Type B pancreatic cell (in vitro differentiated cells): Measurements from ENCODE around the gene RCOR3. TPM values are rescaled to one million over a fixed set of nuclear protein-coding genes. Genes with fewer than 3 reads are reported as not detected.

ENCODE experiments used
- DNase-seq: peaks from one replicate; pipeline ENCODE4 v3.0.0; 2021; ENCODE audit warnings: mixed read lengths; ENCODE audit not compliant: unreplicated experiment; ENCODE audit errors: extremely low spot score
- H3K27ac Mint-ChIP-seq: 2 replicates; pipeline ENCODE4 v1.8.0; 2021; ENCODE audit warnings: mild to moderate bottlenecking, mixed read lengths
- H3K27me3 Mint-ChIP-seq: 2 replicates; pipeline ENCODE4 v1.8.0; 2021; ENCODE audit warnings: mixed read lengths
- H3K36me3 Mint-ChIP-seq: 2 replicates; pipeline ENCODE4 v1.8.0; 2021; ENCODE audit warnings: mixed read lengths
- H3K4me1 Mint-ChIP-seq: one replicate; pipeline ENCODE4 v1.8.0; 2021; ENCODE audit warnings: mixed read lengths; ENCODE audit not compliant: unreplicated experiment
- H3K4me3 Mint-ChIP-seq: 2 replicates; pipeline ENCODE4 v1.8.0; 2021; ENCODE audit warnings: mild to moderate bottlenecking, mixed read lengths
- H3K9me3 Mint-ChIP-seq: 2 replicates; pipeline ENCODE4 v1.8.0; 2021; ENCODE audit warnings: mixed read lengths
- CTCF ChIP-seq: fragments of 200-600 bp; sonication (generic); conservative IDR thresholded peaks from 2 replicates; pipeline ENCODE4 v1.5.0; 2021; ENCODE audit warnings: antibody characterized with exemption, mild to moderate bottlenecking
- total RNA-seq: library from RNA; stranded (reverse); gene quantifications from 2 replicates; pipeline ENCODE4 v1.2.1, GENCODE V29; 2021; ENCODE audit warnings: low replicate concordance

Gene RCOR3
- total RNA-seq, 1 donor from 2014 or later, result 47.9 TPM

GRCh38 chr1:211328866-211329475 lies 69.8 kb downstream of the RCOR3 start:
- Mint-ChIP-seq H3K27me3 (peaks cover 14% of the 10 kb centered on the region), H3K4me1 (peaks cover 53% of the 10 kb centered on the region), H3K9me3 (no peaks in the 10 kb centered on the region), H3K27ac (peak overlapping the region; percentile 70), H3K4me3 (peak overlapping the region; percentile 54), H3K36me3 (no peaks in the 10 kb centered on the region)
- TF ChIP-seq CTCF, result no peak
- DNase-seq, result no peak

GRCh38 chr1:211329764-211330201 lies 70.6 kb downstream of the RCOR3 start:
- DNase-seq, result no peak
- Mint-ChIP-seq H3K36me3 (no peaks in the 10 kb centered on the region), H3K4me1 (peaks cover 53% of the 10 kb centered on the region), H3K27me3 (peaks cover 14% of the 10 kb centered on the region), H3K4me3 (no peak overlapping the region), H3K27ac (no peak overlapping the region), H3K9me3 (no peaks in the 10 kb centered on the region)
- TF ChIP-seq CTCF, result no peak

GRCh38 chr1:211330282-211330936 lies 71.2 kb downstream of the RCOR3 start:
- H3K4me3 Mint-ChIP-seq, result peak overlapping the region; percentile 0
- H3K9me3 Mint-ChIP-seq, result no peaks in the 10 kb centered on the region
- H3K27ac Mint-ChIP-seq, result no peak overlapping the region
- H3K36me3 Mint-ChIP-seq, result no peaks in the 10 kb centered on the region
- no peak for DNase-seq
- TF ChIP-seq CTCF, result no peak
- peaks cover 55% of the 10 kb centered on the region for H3K4me1 Mint-ChIP-seq
- peaks cover 14% of the 10 kb centered on the region for H3K27me3 Mint-ChIP-seq

- no peak for DNase-seq
- peaks cover 61% of the 10 kb centered on the region for H3K4me1 Mint-ChIP-seq
- TF ChIP-seq CTCF, result no peak
- peaks cover 9% of the 10 kb centered on the region for H3K27me3 Mint-ChIP-seq
- no peaks in the 10 kb centered on the region for H3K36me3 Mint-ChIP-seq
- no peaks in the 10 kb centered on the region for H3K9me3 Mint-ChIP-seq
- no peak overlapping the region for H3K27ac Mint-ChIP-seq
- H3K4me3 Mint-ChIP-seq, result peak overlapping the region; percentile 0
Measured at GRCh38 chr1:211331011-211331709, 72.0 kb downstream of the RCOR3 start.

GRCh38 chr1:211332036-211332616 lies 73.0 kb downstream of the RCOR3 start:
- no peak overlapping the region for H3K4me3 Mint-ChIP-seq
- H3K4me1 Mint-ChIP-seq, result peaks cover 59% of the 10 kb centered on the region
- DNase-seq, result no peak
- no peak for TF ChIP-seq CTCF
- no peaks in the 10 kb centered on the region for H3K36me3 Mint-ChIP-seq
- no peaks in the 10 kb centered on the region for H3K9me3 Mint-ChIP-seq
- no peak overlapping the region for H3K27ac Mint-ChIP-seq
- peaks cover 6% of the 10 kb centered on the region for H3K27me3 Mint-ChIP-seq
